B cell (primary cell): ENCODE measurements around the gene C1QTNF7. TPM values are rescaled to one million over a fixed set of nuclear protein-coding genes. Genes with fewer than 3 reads are reported as not detected.

ENCODE experiments used
- ATAC-seq: fragments of 200-7000 bp; cut with Tn5 transposase; one replicate; pipeline ENCODE4 v1.10.0; 2021; ENCODE audit warnings: low read depth, mild to moderate bottlenecking, moderate number of reproducible peaks, moderate library complexity
- CTCF ChIA-PET: fragments of 350-600 bp; sonication (Branson Sonifier 250); formaldehyde crosslinking; loops from one replicate; lab custom pipeline; 2021; ENCODE audit warnings: antibody characterized with exemption, inconsistent platforms; lab: Charles Lee
- POLR2A ChIA-PET: fragments of 350-600 bp; sonication (Branson Sonifier 250); formaldehyde crosslinking; loops from one replicate; lab custom pipeline; 2021; ENCODE audit warnings: antibody characterized with exemption; lab: Charles Lee
- DNase-seq: peaks from one replicate; pipeline ENCODE4 v3.0.0; 2013
- H2AFZ ChIP-seq: 2 replicates; pipeline ENCODE4 v1.6.1; 2012; ENCODE audit warnings: mild to moderate bottlenecking, low read depth, low read length; ENCODE audit not compliant: insufficient read depth, poor library complexity, severe bottlenecking
- H3K27ac ChIP-seq, 2 donors: 1 replicate in 1 of 2; 2 replicates in 1 of 2; pipeline ENCODE4 v1.5.1; 2012 to 2013; ENCODE audit warnings: low read length in 2 of 2, mild to moderate bottlenecking in 2 of 2, moderate library complexity in 1 of 2
- H3K27me3 ChIP-seq, 4 experiments: fragments of 200-600 bp in 1 of 4; sonication (generic) in 1 of 4; replicated peaks in 1 of 4; 1 replicate in 2 of 4; 2 replicates in 2 of 4; pipeline versions ENCODE4 v1.6.1 to v1.7.0; 2013 to 2016; ENCODE audit warnings: low read length in 3 of 4, mild to moderate bottlenecking in 2 of 4, mixed read lengths in 1 of 4, moderate library complexity in 1 of 4; ENCODE audit not compliant: insufficient read depth in 4 of 4, control insufficient read depth in 3 of 4; ENCODE audit errors: control extremely low read depth in 1 of 4
- H3K36me3 ChIP-seq, 2 experiments: replicated peaks in 1 of 2; 1 replicate in 1 of 2; 2 replicates in 1 of 2; pipeline versions ENCODE4 v1.6.1 to v1.7.1; 2013; ENCODE audit warnings: low read length in 1 of 2; ENCODE audit not compliant: insufficient read depth in 2 of 2, control insufficient read depth in 1 of 2; ENCODE audit errors: control extremely low read depth in 1 of 2, extremely low read depth in 1 of 2
- H3K4me1 ChIP-seq, 2 donors: fragments of 200-600 bp in 1 of 2; sonication (generic) in 1 of 2; 1 replicate in 1 of 2; 2 replicates in 1 of 2; pipeline versions ENCODE4 v1.5.1 to v1.6.1; 2013 to 2017; ENCODE audit warnings: low read length in 2 of 2; ENCODE audit not compliant: control insufficient read depth in 2 of 2, insufficient read depth in 2 of 2
- H3K4me2 ChIP-seq: replicated peaks from 2 replicates; pipeline ENCODE3; 2012; ENCODE audit warnings: mild to moderate bottlenecking, low read depth, low read length; ENCODE audit not compliant: poor library complexity, severe bottlenecking
- H3K4me3 ChIP-seq, 5 experiments: fragments of 200-600 bp in 1 of 5; sonication (generic) in 1 of 5; 1 replicate in 3 of 5; 2 replicates in 2 of 5; pipeline versions ENCODE4 v1.5.1 to v1.7.0; 2011 to 2016; ENCODE audit warnings: low read length in 4 of 5, mild to moderate bottlenecking in 4 of 5, low read depth in 2 of 5, control low read depth in 1 of 5, moderate library complexity in 1 of 5; ENCODE audit not compliant: insufficient read depth in 1 of 5; ENCODE audit errors: control extremely low read depth in 1 of 5, extremely low read depth in 1 of 5
- H3K79me2 ChIP-seq: fragments of 200-600 bp; sonication (generic); one replicate; pipeline ENCODE4 v1.6.0; 2016; ENCODE audit warnings: low read length; ENCODE audit not compliant: control insufficient read depth, insufficient read depth
- H3K9ac ChIP-seq: fragments of 200-600 bp; sonication (generic); 2 replicates; pipeline ENCODE4 v1.6.1; 2017; ENCODE audit warnings: mild to moderate bottlenecking, low read length, moderate library complexity
- H3K9me3 ChIP-seq, 3 donors: one replicate each; pipeline versions ENCODE4 v1.6.1 to v1.7.1; 2013; ENCODE audit warnings: low read length in 2 of 3; ENCODE audit not compliant: control insufficient read depth in 2 of 3, insufficient read depth in 1 of 3; ENCODE audit errors: control extremely low read depth in 1 of 3
- H4K20me1 ChIP-seq: 2 replicates; pipeline ENCODE4 v1.6.0; 2012; ENCODE audit warnings: mild to moderate bottlenecking, low read length; ENCODE audit not compliant: insufficient read depth, control insufficient read depth, poor library complexity, severe bottlenecking
- H3K27ac Mint-ChIP-seq: one replicate; pipeline ENCODE4 v1.8.0; 2021; ENCODE audit warnings: mixed read lengths
- H3K27me3 Mint-ChIP-seq: one replicate; pipeline ENCODE4 v1.8.0; 2021; ENCODE audit warnings: mixed read lengths
- H3K4me1 Mint-ChIP-seq: one replicate; pipeline ENCODE4 v1.8.0; 2021; ENCODE audit warnings: mixed read lengths
- H3K4me3 Mint-ChIP-seq: one replicate; pipeline ENCODE4 v1.8.0; 2021; ENCODE audit warnings: mixed read lengths
- H3K9me3 Mint-ChIP-seq: one replicate; pipeline ENCODE4 v1.8.0; 2022; ENCODE audit warnings: mixed read lengths; ENCODE audit not compliant: insufficient read depth
- EZH2 ChIP-seq: IDR thresholded peaks from 2 replicates; pipeline ENCODE4 v1.6.1; 2012; ENCODE audit warnings: borderline replicate concordance, low read depth, mild to moderate bottlenecking, moderate library complexity, low read length; ENCODE audit not compliant: insufficient read depth, poor library complexity, severe bottlenecking
- WGBS: methylation state at CpG from one replicate; pipeline ENCODE4 v1.1.5; 2013; ENCODE audit warnings: missing lambda C conversion rate; ENCODE audit not compliant: insufficient coverage; 5-methylcytosine and 5-hydroxymethylcytosine counted together
- intact Hi-C: fragments of 100-400 bp; cut with micrococcal nuclease; formaldehyde crosslinking; loops from one replicate; pipeline ENCODE4 v1.10.0; 2022
- polyA plus RNA-seq: library from polyadenylated mRNA; depleted of rRNA; stranded (reverse); fragments of >200 nt; gene quantifications from 2 replicates; pipeline ENCODE4 v1.2.3, GENCODE V29; 2012
- total RNA-seq, 2 donors: library from RNA; stranded (reverse); fragments of 120-200 nt in 1 of 2; gene quantifications; 1 replicate in 1 of 2; 2 replicates in 1 of 2; pipeline versions ENCODE4 v1.2.3 to v1.2.4, GENCODE V29; 2013 to 2022
- TF ChIP-seq, protein P1 (sequence below): fragments of 200-600 bp; IDR thresholded peaks from one replicate; pipeline ENCODE4 v1.8.0; 2022; ENCODE audit warnings: antibody characterized with exemption, mild to moderate bottlenecking

C1QTNF7 gene
- total and polyA plus RNA-seq, 2 donors (not counting 1 experiment from before 2014, with no cell fraction given): not detected

GRCh38 chr4:15489551-15489950 is 61.7 kb downstream of the C1QTNF7 start:
- peaks cover 35% of the 10 kb centered on the region for H3K9me3 Mint-ChIP-seq
- POLR2A ChIA-PET: no interaction called here
- H3K4me2 ChIP-seq: no peak overlapping the region
- H3K27ac Mint-ChIP-seq: no peak overlapping the region
- H3K4me3 Mint-ChIP-seq: no peak overlapping the region
- H3K79me2 ChIP-seq: no peaks in the 10 kb centered on the region
- CTCF ChIA-PET: no interaction called here
- ATAC-seq (no peak), DNase-seq (no peak)
- no peaks in the 10 kb centered on the region for H3K27me3 ChIP-seq
- no peak overlapping the region for H3K4me3 ChIP-seq
- no peak overlapping the region for H2AFZ ChIP-seq
- no peaks in the 10 kb centered on the region for H3K27me3 Mint-ChIP-seq
- no peaks in the 10 kb centered on the region for H3K4me1 ChIP-seq
- no peaks in the 10 kb centered on the region for H4K20me1 ChIP-seq
- TF ChIP-seq, protein P1, sequence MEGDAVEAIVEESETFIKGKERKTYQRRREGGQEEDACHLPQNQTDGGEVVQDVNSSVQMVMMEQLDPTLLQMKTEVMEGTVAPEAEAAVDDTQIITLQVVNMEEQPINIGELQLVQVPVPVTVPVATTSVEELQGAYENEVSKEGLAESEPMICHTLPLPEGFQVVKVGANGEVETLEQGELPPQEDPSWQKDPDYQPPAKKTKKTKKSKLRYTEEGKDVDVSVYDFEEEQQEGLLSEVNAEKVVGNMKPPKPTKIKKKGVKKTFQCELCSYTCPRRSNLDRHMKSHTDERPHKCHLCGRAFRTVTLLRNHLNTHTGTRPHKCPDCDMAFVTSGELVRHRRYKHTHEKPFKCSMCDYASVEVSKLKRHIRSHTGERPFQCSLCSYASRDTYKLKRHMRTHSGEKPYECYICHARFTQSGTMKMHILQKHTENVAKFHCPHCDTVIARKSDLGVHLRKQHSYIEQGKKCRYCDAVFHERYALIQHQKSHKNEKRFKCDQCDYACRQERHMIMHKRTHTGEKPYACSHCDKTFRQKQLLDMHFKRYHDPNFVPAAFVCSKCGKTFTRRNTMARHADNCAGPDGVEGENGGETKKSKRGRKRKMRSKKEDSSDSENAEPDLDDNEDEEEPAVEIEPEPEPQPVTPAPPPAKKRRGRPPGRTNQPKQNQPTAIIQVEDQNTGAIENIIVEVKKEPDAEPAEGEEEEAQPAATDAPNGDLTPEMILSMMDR: no peak
- no peak for TF ChIP-seq EZH2
- intact Hi-C loops: no loop called here
- 74% methylated on average over 2 of the region's 2 CpGs for WGBS
- no peaks in the 10 kb centered on the region for H3K36me3 ChIP-seq
- peaks cover 0 to 8% (median 4%) of the 10 kb centered on the region in 3 donors for H3K9me3 ChIP-seq
- H3K9ac ChIP-seq: no peak overlapping the region
- no peak overlapping the region for H3K27ac ChIP-seq
- no peaks in the 10 kb centered on the region for H3K4me1 Mint-ChIP-seq

- ATAC-seq: no peak
Observed at GRCh38 chr4:15493411-15493810, 65.6 kb downstream of the C1QTNF7 start.

More at GRCh38 chr4:15493411-15493810, 65.6 kb downstream of the C1QTNF7 start:
- ChIA-PET POLR2A (no interaction called here), CTCF (no interaction called here)
- Histone ChIP-seq H3K4me3 (no peak overlapping the region), H2AFZ (no peak overlapping the region), H3K27ac (no peak overlapping the region), H3K9me3 (peaks cover 0 to 4% (median 3%) of the 10 kb centered on the region in 3 donors), H3K27me3 (no peaks in the 10 kb centered on the region), H3K36me3 (no peaks in the 10 kb centered on the region), H3K4me2 (no peak overlapping the region), H3K9ac (no peak overlapping the region), H3K4me1 (no peaks in the 10 kb centered on the region), H3K79me2 (no peaks in the 10 kb centered on the region), H4K20me1 (no peaks in the 10 kb centered on the region)
- H3K27ac Mint-ChIP-seq: no peak overlapping the region
- intact Hi-C loops: no loop called here
- no peak for DNase-seq
- no peak for TF ChIP-seq EZH2
- TF ChIP-seq, protein P1: no peak
- H3K4me1 Mint-ChIP-seq: no peaks in the 10 kb centered on the region
- no peak overlapping the region for H3K4me3 Mint-ChIP-seq
- H3K9me3 Mint-ChIP-seq: peaks cover 17% of the 10 kb centered on the region
- peaks cover 4% of the 10 kb centered on the region for H3K27me3 Mint-ChIP-seq
